DOHH2 (cell line): Measurements from ENCODE around the gene ENKUR.

Experiments
- H3F3A ChIP-seq: fragments of 200-600 bp; sonication (generic), shearing (Covaris generic); 2 replicates; pipeline ENCODE4 v1.6.0; 2016; ENCODE audit warnings: antibody characterized with exemption, mild to moderate bottlenecking; ENCODE audit not compliant: control insufficient read depth, insufficient read depth
- H3K27ac ChIP-seq: fragments of 200-600 bp; sonication (generic); 2 replicates; pipeline ENCODE4 v1.5.1; 2014; ENCODE audit warnings: low read depth, mild to moderate bottlenecking, low read length, moderate library complexity
- H3K27me3 ChIP-seq: fragments of 200-600 bp; sonication (generic); 2 replicates; pipeline ENCODE4 v1.6.1; 2014; ENCODE audit warnings: mild to moderate bottlenecking, low read length, mixed read lengths; ENCODE audit not compliant: control insufficient read depth
- H3K36me3 ChIP-seq: fragments of 200-600 bp; sonication (generic); 2 replicates; pipeline ENCODE4 v1.6.1; 2014; ENCODE audit warnings: mild to moderate bottlenecking, low read length, moderate library complexity, mixed read lengths; ENCODE audit not compliant: control insufficient read depth
- H3K4me1 ChIP-seq: fragments of 200-600 bp; sonication (generic); 2 replicates; pipeline ENCODE4 v1.6.1; 2014; ENCODE audit warnings: mild to moderate bottlenecking, low read length, mixed read lengths; ENCODE audit not compliant: control insufficient read depth
- H3K4me2 ChIP-seq: fragments of 200-600 bp; sonication (generic); 2 replicates; pipeline ENCODE4 v1.6.0; 2014; ENCODE audit warnings: mild to moderate bottlenecking, low read length, moderate library complexity
- H3K4me3 ChIP-seq: fragments of 200-600 bp; sonication (generic); 2 replicates; pipeline ENCODE4 v1.5.1; 2014; ENCODE audit warnings: mild to moderate bottlenecking, low read length, mixed read lengths
- H3K79me2 ChIP-seq: fragments of 200-600 bp; sonication (generic); 2 replicates; pipeline ENCODE4 v1.6.1; 2014; ENCODE audit warnings: mild to moderate bottlenecking, low read length, mixed read lengths; ENCODE audit not compliant: control insufficient read depth
- H3K9me2 ChIP-seq: fragments of 200-600 bp; sonication (generic); replicated peaks from 2 replicates; pipeline ENCODE4 v1.6.1; 2014; ENCODE audit warnings: mild to moderate bottlenecking, low read length, mixed read lengths; ENCODE audit not compliant: control insufficient read depth
- H3K9me3 ChIP-seq: fragments of 200-600 bp; sonication (generic); 2 replicates; pipeline ENCODE4 v1.6.1; 2014; ENCODE audit warnings: antibody characterized with exemption, low read length, mixed read lengths; ENCODE audit not compliant: control insufficient read depth, insufficient read depth
- H4K20me1 ChIP-seq: fragments of 200-600 bp; sonication (generic); 2 replicates; pipeline ENCODE4 v1.6.0; 2014; ENCODE audit warnings: low read depth, mild to moderate bottlenecking, antibody characterized with exemption, low read length, moderate library complexity; ENCODE audit not compliant: control insufficient read depth, insufficient read depth
- CTCF ChIP-seq: fragments of 200-600 bp; sonication (generic); IDR thresholded peaks from one replicate; pipeline ENCODE4 v1.5.1; 2014; ENCODE audit warnings: antibody characterized with exemption, mild to moderate bottlenecking, low read depth, low read length; ENCODE audit not compliant: poor library complexity, severe bottlenecking
- EZH2phosphoT487 ChIP-seq: fragments of 200-600 bp; sonication (generic); IDR thresholded peaks from 2 replicates; pipeline ENCODE4 v1.6.1; 2017; ENCODE audit warnings: borderline replicate concordance, mild to moderate bottlenecking, antibody characterized with exemption, low read length, moderate library complexity, mixed read lengths

ENKUR gene

GRCh38 chr10:24981161-24981710 is 34.7 kb downstream of the ENKUR start:
- H3K79me2 ChIP-seq: no peaks in the 10 kb centered on the region
- TF ChIP-seq EZH2phosphoT487 (no peak), CTCF (no peak)

GRCh38 chr10:24979685-24980084 is 36.3 kb downstream of the ENKUR start:
- TF ChIP-seq EZH2phosphoT487 (no peak), CTCF (no peak)
- H3K27ac ChIP-seq: no peak overlapping the region

More at GRCh38 chr10:24981161-24981710, 34.7 kb downstream of the ENKUR start:
- Histone ChIP-seq H3F3A (no peaks in the 10 kb centered on the region), H3K27ac (no peak overlapping the region), H3K27me3 (peaks cover 3% of the 10 kb centered on the region; the same call in 1 of the 2 replicates), H3K9me3 (no peaks in the 10 kb centered on the region; the same call in 1 of the 2 replicates), H3K36me3 (no peaks in the 10 kb centered on the region), H3K4me1 (no peaks in the 10 kb centered on the region), H3K9me2 (no peaks in the 10 kb centered on the region), H3K4me2 (no peak overlapping the region), H4K20me1 (no peaks in the 10 kb centered on the region), H3K4me3 (no peak overlapping the region)

GRCh38 chr10:24974976-24975375 is 41.0 kb downstream of the ENKUR start:
- no peaks in the 10 kb centered on the region for H3K4me1 ChIP-seq
- H3K9me2 ChIP-seq: no peaks in the 10 kb centered on the region
- no peaks in the 10 kb centered on the region for H3K9me3 ChIP-seq
- no peaks in the 10 kb centered on the region for H3K79me2 ChIP-seq
- H3K36me3 ChIP-seq: no peaks in the 10 kb centered on the region
- no peaks in the 10 kb centered on the region for H3F3A ChIP-seq
- H3K27me3 ChIP-seq: no peaks in the 10 kb centered on the region
- no peak for TF ChIP-seq CTCF
- TF ChIP-seq EZH2phosphoT487: no peak
- no peaks in the 10 kb centered on the region for H4K20me1 ChIP-seq
- no peak overlapping the region for H3K4me3 ChIP-seq
- no peak overlapping the region for H3K27ac ChIP-seq
- no peak overlapping the region for H3K4me2 ChIP-seq

More at GRCh38 chr10:24979685-24980084, 36.3 kb downstream of the ENKUR start:
- Histone ChIP-seq H3K9me2 (no peaks in the 10 kb centered on the region), H3K4me3 (no peak overlapping the region), H3K4me2 (no peak overlapping the region), H4K20me1 (no peaks in the 10 kb centered on the region), H3K79me2 (no peaks in the 10 kb centered on the region), H3K27me3 (no peaks in the 10 kb centered on the region), H3K9me3 (no peaks in the 10 kb centered on the region; the same call in 1 of the 2 replicates), H3K36me3 (no peaks in the 10 kb centered on the region), H3K4me1 (no peaks in the 10 kb centered on the region), H3F3A (no peaks in the 10 kb centered on the region)
